HG03175 (cell line): ENCODE results near the gene STRIP2.
"Not testable (repeated sequence)": the region's sequence is repeated elsewhere in the genome, so short reads cannot be mapped to it uniquely, and the experiment has no call there.

Experiments
- ATAC-seq: cut with Tn5 transposase; IDR thresholded peaks from one replicate; pipeline ENCODE4 v1.9.1; 2021; ENCODE audit warnings: mild to moderate bottlenecking, moderate library complexity; ENCODE audit not compliant: unreplicated experiment

The STRIP2 gene

GRCh38 chr7:129452589-129453231 lies 18.5 kb downstream of the STRIP2 start:
- ATAC-seq = no peak

GRCh38 chr7:129453510-129454248 lies 19.4 kb downstream of the STRIP2 start:
- ATAC-seq = no peak

GRCh38 chr7:129454249-129454551 lies 20.0 kb downstream of the STRIP2 start:
- no peak for ATAC-seq

- ATAC-seq = no peak
Observed at GRCh38 chr7:129456421-129456820, 22.2 kb downstream of the STRIP2 start.

GRCh38 chr7:129457101-129457500 lies 22.9 kb downstream of the STRIP2 start:
- ATAC-seq = no peak

GRCh38 chr7:129458171-129458570 lies 23.9 kb downstream of the STRIP2 start:
- no peak for ATAC-seq

- ATAC-seq = no peak
Observed at GRCh38 chr7:129461809-129462208, 27.6 kb downstream of the STRIP2 start.

GRCh38 chr7:129462420-129462819 lies 28.2 kb downstream of the STRIP2 start:
- ATAC-seq = no peak

GRCh38 chr7:129464194-129464593 lies 30.0 kb downstream of the STRIP2 start:
- ATAC-seq = no peak

- ATAC-seq = no peak
Observed at GRCh38 chr7:129465080-129465479, 30.8 kb downstream of the STRIP2 start.

- ATAC-seq = no peak
Observed at GRCh38 chr7:129466796-129467195, 32.6 kb downstream of the STRIP2 start.

- ATAC-seq = no peak
Observed at GRCh38 chr7:129468087-129468486, 33.9 kb downstream of the STRIP2 start.

GRCh38 chr7:129468547-129468946 lies 34.3 kb downstream of the STRIP2 start:
- no peak for ATAC-seq

- ATAC-seq = no peak
Observed at GRCh38 chr7:129469930-129470329, 35.7 kb downstream of the STRIP2 start.

- no peak for ATAC-seq
Observed at GRCh38 chr7:129470411-129470810, 36.2 kb downstream of the STRIP2 start.

- ATAC-seq = no peak
Observed at GRCh38 chr7:129471402-129471827, 37.2 kb downstream of the STRIP2 start.

GRCh38 chr7:129475931-129476330 lies 41.7 kb downstream of the STRIP2 start:
- not testable (repeated sequence) for ATAC-seq

GRCh38 chr7:129476398-129476797 lies 42.2 kb downstream of the STRIP2 start:
- ATAC-seq = not testable (repeated sequence)

GRCh38 chr7:129479831-129480230 lies 45.6 kb downstream of the STRIP2 start:
- ATAC-seq = no peak

- ATAC-seq = no peak
Observed at GRCh38 chr7:129480674-129481363, 46.6 kb downstream of the STRIP2 start.

- ATAC-seq = not testable (repeated sequence)
Observed at GRCh38 chr7:129481376-129481775, 47.1 kb downstream of the STRIP2 start.

GRCh38 chr7:129482781-129483180 lies 48.5 kb downstream of the STRIP2 start:
- no peak for ATAC-seq
